SW 1271 (cell line): ENCODE measurements around the gene ZNF236.
"Not testable (repeated sequence)": the region's sequence is repeated elsewhere in the genome, so short reads cannot be mapped to it uniquely, and the experiment has no call there.

Source experiments
- DNase-seq, 2 experiments: peaks; one replicate each; lab custom pipeline; 2025; lab: John Stamatoyannopoulos, UW

The ZNF236 gene

DNA sequence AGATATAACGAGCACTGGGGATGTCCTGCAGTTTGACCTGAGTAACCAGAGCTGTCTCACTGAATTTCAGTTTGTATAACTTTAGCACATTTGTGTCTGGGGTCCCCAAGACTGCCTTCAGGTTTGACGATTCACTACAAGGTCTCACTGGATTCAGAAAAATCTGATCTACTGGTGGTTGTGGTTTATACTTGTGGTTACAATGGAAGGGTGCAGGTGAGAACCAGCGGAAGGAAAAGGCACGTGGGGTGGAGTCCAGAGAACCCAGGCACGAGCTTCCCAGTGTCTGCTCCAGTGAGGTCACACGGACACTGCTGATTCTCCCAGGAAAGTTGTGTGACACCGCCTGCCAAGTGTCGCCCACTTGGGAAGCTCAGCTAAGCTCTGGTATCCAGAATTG is 126.0 kb downstream of the ZNF236 start:
- no peak for DNase-seq

DNA sequence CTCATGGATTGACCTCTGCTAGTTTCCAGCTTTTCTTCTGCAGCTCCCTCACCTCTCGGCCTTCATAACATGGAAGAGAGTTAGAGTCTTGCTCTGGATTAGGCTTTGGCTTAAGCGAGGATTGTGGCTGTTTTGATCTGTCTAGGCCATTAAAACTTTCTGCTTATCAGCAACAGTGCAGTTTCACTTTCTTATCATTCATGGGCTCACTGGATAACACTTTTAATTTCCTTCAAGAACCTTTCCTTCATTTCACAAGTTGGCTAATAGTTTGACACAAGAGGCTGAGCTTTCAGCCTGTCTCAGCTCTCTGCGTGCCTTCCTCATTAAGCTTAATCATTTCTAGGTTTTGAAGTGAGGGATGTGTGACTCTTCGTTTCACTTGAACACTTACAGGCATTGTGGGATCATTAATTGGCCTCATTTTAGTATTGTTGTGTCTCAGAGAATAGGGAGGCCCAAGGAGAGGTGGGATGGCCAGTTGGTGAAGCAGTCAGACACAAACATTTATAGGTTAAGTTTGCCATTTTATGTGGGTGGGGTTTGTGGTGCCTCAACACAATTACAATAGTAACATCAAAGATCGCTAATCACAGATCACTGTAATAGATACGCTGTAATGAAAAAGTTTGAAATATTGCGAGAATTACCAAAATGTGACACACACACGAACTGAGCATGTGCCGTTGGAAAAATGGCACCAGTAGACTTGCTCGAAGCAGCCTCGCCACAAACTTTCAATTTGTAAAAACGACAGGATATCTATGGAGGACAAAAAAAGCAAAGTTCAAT is 129.3 kb downstream of the ZNF236 start:
- no peak for DNase-seq

DNA sequence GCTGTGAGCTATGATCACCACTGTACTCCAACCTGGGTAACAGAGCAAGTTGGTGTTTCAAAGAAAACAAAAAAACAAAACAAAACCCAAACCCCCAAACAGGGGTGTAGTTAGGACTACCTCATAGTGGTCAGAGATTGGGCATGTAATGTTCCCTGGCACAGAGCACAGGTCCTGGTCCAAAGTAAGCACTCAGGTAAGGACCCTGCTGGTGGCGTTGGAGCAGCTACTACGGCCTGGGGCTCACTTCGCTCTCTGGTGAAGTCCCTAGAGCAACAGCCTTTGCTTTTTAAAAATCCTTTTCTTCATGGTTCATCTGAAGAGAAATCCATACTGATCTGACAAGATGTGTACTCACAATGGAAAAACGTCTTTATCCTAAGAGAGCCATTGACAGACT is 130.4 kb downstream of the ZNF236 start:
- no peak for DNase-seq

DNA sequence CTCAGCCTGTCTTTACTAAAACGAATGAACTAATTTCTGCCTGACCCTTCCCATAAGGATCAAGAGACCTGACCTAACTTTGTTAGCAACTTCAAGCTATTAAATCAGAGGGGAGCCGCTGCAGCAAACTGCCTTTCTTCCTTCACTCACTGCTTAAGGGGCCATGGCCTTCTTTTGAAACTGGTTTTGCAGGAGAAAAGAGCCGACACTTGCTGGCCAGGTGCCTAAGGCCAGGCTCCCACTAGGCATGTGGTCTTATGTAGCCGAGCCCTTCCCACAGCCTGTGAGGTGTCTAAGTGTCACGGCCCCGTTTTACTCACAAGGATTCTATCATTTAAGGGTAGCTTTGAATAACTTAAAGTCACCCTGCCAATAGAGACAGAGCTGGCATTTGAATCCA is 130.8 kb downstream of the ZNF236 start:
- no peak for DNase-seq

DNA sequence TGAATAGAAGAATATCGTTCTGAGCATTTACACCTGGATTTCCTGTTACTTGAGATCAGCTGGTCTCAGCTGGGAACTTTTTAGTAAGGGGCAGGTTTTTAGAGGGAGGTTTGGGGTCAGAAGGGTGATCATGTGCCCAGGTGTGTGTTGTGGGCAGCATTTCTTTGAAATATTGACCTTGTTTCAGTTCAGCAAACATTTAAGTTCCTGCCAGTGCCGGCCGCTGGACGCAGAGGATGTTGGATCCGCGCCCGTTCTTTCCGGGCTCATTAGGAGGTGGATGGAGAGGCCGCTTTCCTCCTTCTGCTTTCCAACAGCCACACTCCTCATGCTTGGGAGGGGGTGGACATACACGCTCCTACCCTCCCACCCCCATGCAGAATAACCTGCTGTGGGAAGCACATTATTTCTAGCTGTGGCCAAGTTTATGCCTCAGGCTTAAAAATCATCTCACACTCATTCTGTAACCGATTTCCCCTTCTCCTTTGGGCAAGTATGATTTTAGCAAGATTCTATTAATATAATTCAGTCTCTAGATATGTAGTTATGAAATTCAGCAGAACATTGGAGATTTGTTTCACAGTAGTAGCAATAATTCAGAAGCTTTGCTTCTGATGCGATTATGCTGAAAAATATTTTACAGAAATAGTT is 131.4 kb downstream of the ZNF236 start:
- DNase-seq: no peak

DNA sequence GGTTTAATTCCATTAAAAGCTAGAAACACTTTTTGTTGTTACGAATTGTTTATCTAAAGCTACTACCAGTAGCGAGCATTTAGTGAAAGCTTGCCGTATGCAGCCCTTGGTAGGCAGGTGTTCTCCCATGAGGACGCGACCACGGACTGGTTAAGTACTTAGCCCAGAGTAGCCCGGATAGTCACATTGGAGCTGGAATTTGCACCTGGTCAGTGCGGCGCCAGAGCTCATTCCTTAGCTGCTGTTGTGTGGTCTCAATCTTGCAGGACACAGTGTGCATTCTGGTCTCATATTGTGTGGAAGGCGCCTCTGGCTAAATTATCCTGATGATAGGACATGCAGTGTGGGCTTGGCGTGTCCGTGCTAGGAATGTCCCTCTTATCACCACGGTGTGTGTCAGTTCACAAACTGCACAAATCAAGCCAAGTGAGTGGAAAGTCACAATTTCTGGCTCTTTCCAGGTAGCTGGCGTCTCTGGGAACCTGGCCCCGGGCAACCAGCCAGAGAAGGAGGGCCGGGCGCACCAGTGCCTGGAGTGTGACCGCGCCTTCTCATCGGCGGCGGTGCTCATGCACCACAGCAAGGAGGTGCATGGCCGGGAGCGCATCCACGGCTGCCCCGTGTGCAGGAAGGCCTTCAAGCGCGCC is 133.3 kb downstream of the ZNF236 start:
- no peak for DNase-seq

DNA sequence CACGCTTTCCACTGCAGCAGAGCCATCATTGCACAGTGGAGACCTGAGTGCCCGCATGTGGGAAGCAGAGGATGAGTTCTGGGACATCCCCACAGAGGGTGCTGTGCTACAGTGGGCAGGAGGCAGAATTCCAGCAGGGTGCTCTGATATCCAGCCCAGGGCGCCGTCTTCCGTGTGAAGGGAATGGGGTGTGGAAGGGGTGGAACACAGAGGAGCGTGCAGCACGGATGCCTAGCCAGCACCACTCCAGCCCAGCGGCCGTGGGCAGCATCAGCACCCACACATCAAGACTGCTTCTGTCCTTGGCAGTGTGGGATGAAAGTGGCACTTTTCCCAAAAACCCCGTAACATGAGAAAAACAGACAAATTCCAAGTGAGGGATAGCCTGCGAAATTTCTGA is 134.3 kb downstream of the ZNF236 start:
- no peak for DNase-seq

- DNase-seq: no peak
Measured at GRCh38 chr18:76957384-76958355, 135.3 kb downstream of the ZNF236 start.

GRCh38 chr18:76958692-76959341 is 136.5 kb downstream of the ZNF236 start:
- DNase-seq: no peak

DNA sequence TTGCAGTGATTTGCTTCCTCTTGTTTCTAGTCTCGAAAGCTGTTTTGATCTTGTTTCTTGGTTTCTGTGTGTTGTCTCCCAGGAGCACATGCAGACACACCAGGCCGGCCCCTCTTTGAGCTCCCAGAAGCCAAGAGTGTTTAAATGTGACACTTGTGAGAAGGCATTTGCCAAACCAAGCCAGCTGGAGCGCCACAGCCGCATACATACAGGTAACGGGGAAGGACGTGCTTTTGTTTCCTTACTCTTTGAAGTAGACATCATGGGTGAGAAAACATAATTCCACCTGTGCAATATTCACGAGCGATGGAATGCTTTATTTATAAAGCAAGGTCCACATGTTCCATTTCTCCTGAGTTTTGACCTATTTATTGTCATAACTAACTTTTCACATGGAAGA is 137.2 kb downstream of the ZNF236 start:
- DNase-seq: no peak

DNA sequence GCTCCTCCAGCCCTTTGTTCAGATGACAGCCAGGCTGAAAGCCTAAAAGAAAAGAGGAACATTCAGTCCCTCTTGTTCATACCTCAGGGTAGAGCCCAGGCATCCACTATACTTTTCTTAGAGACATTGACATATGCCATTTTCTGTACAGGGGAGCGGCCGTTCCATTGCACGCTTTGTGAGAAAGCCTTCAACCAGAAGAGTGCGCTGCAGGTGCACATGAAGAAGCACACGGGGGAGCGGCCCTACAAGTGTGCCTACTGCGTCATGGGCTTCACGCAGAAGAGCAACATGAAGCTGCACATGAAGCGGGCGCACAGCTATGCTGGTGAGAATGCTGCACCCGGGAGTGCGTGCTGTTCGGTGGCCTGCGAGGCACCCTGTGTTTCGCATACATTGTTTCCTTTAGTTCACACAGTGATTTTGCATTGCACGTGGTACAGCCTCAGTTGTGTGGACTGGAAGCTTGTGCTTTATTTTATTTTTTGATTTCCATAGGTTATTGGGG is 138.2 kb downstream of the ZNF236 start:
- no peak for DNase-seq

- DNase-seq: no peak
Measured at GRCh38 chr18:76962851-76963250, 140.5 kb downstream of the ZNF236 start.

GRCh38 chr18:76963936-76964335 is 141.6 kb downstream of the ZNF236 start:
- DNase-seq: no peak

- DNase-seq: not testable (repeated sequence)
Measured at GRCh38 chr18:76965555-76966151, 143.3 kb downstream of the ZNF236 start.

DNA sequence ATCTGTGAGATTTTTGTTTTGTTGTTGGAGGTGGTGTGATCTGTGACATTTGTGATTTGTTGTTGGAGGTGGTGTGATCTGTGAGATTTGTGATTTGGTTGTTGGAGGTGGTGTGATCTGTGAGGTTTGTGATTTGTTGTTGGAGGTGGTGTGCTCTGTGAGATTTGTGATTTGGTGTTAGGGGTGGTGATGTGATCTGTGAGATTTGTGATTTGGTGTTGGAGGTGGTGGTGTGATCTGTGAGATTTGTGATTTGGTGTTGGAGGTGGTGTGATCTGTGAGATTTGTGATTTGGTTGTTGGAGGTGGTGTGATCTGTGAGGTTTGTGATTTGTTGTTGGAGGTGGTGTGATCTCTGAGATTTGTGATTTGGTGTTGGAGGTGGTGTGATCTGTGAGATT is 144.9 kb downstream of the ZNF236 start:
- not testable (repeated sequence) for DNase-seq

- no peak for DNase-seq
Measured at GRCh38 chr18:76967721-76968472, 145.5 kb downstream of the ZNF236 start.

DNA sequence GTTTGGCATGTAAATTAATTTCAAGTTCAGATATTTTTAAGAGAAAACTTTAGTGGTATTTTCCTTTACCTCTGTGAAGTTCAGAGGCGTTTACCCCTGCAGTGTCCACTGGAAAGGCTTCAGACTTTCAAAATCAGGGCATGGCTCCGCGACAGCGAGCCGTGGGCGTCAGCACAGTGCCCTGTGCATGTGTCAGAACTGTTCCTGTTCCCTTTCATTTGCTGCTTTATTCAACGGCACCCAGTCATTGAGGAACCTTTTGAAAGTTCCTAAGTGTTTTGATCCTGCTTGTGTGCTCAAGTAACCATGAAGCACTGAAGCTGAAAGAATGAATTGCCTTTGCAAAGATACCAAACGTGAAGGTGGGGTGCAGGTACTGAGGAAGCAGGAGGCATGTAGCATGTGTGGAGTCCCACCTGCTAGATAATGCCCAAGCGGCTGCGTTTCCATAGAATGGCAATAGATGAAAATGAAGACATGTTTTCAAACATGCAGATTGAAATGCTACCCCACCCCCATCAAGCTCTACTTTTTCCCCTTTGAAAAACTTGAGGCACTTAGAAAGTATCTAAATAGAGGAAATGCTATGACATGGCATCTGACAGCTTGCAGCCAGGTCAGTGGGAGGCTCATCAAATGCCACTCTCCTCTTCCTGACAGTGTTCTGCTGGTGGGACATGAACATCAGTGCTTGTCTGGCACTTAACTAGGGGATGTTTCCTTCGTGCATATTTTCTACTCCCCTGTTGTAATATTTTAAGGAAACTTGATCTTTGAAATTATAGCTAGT is 148.6 kb downstream of the ZNF236 start:
- no peak for DNase-seq

DNA sequence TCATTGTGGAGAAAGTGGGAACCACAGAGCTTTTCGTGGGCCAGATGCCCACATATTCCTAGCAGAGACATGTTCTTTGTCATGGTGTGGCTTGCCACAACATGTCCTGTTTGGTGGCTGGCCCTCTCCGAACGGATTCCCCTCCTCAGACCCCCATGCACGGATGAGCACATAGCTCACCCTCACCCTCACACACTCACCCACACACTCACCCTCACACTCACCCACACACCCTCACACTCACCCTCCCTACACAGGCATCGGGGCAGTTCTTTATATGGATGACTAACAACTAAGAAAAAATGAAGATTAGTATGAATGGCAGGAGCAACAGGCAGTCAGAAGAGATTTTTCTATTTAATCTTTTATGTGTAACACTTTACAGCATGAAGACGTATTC is 149.9 kb downstream of the ZNF236 start:
- no peak for DNase-seq

DNA sequence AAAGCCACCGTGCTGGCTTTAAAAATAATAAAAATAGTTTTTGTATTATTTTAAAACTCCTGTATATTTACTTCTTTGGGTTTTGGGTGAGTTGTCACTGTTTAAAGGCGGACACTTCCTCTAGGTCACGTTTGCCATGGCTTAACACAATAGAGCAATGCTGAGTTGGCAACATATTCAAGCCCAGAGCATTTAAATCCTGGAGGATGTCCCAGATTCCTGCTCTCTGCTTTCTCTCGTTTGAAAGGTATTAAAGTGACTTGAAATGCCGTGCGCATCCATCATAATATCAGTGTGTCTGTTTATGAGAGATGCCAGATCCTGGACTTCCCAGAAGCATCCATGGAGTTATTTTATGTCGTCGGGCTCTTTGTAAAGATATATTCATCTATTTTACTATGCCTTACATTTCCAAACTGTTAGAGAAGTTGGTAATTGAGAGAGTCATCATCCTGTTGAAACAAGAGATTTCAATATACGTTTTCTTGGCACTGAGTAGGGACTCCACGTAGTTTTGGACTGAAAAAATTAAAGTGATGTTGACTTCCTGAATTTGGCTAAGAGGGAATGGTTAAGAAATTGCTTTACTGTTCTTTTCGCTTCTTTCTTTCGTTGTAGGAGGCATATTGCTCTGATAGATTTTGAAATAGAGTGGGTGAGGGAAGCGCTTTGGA is 150.6 kb downstream of the ZNF236 start:
- DNase-seq: no peak
